D721Med (cell line): ENCODE data around the gene OSTN.
"Not testable (repeated sequence)": the region's sequence is repeated elsewhere in the genome, so short reads cannot be mapped to it uniquely, and the experiment has no call there.

ENCODE experiments used
- DNase-seq: peaks from one replicate; pipeline ENCODE4 v3.0.0; 2011; ENCODE audit warnings: low spot score; ENCODE audit not compliant: insufficient read length
- FAIRE-seq: peaks from 2 replicates; lab custom pipeline; 2011; peaks lifted over from hg19 to GRCh38; lab: Jason Lieb, UNC
- CTCF ChIP-seq: IDR thresholded peaks from 2 replicates; pipeline ENCODE4 v1.5.1; 2012; ENCODE audit warnings: mild to moderate bottlenecking, control low read depth; ENCODE audit not compliant: insufficient read depth; ENCODE audit errors: missing control alignments

The OSTN gene

GRCh38 chr3:191169566-191169965 is 29.5 kb upstream of the OSTN start:
- DNase-seq (no peak), FAIRE-seq (no peak)
- no peak for TF ChIP-seq CTCF

GRCh38 chr3:191170097-191170496 is 28.9 kb upstream of the OSTN start:
- no peak for FAIRE-seq
- no peak for DNase-seq
- no peak for TF ChIP-seq CTCF

- no peak for TF ChIP-seq CTCF
- peak; percentile 55 for FAIRE-seq
- no peak for DNase-seq
Observed at GRCh38 chr3:191175102-191175501, 23.9 kb upstream of the OSTN start.

- DNase-seq = no peak
- peak; percentile 11 for FAIRE-seq
- no peak for TF ChIP-seq CTCF
Observed at GRCh38 chr3:191176038-191176785, 22.8 kb upstream of the OSTN start.

- DNase-seq, FAIRE-seq: not testable (repeated sequence)
Observed at GRCh38 chr3:191185382-191185781, 13.7 kb upstream of the OSTN start.

GRCh38 chr3:191188246-191188645 is 10.8 kb upstream of the OSTN start:
- FAIRE-seq, DNase-seq: not testable (repeated sequence)

GRCh38 chr3:191192270-191192669 is 6.8 kb upstream of the OSTN start:
- FAIRE-seq, DNase-seq: not testable (repeated sequence)

- FAIRE-seq (no peak), DNase-seq (no peak)
- TF ChIP-seq CTCF = no peak
Observed at GRCh38 chr3:191192941-191193340, 6.1 kb upstream of the OSTN start.
